T follicular helper cell (primary cell): ENCODE results near the gene APOL3.
"Not testable (repeated sequence)": the region's sequence is repeated elsewhere in the genome, so short reads cannot be mapped to it uniquely, and the experiment has no call there.

Experiments used
- DNase-seq: peaks from one replicate; pipeline ENCODE4 v3.0.0-alpha.2; 2020; ENCODE audit warnings: low read depth

Gene APOL3

GRCh38 chr22:36100908-36101307, 59.6 kb downstream of the APOL3 start:
- DNase-seq, result not testable (repeated sequence)

- no peak for DNase-seq
Observed at GRCh38 chr22:36100134-36100824, 60.3 kb downstream of the APOL3 start.

GRCh38 chr22:36099561-36099960, 61.0 kb downstream of the APOL3 start:
- not testable (repeated sequence) for DNase-seq

GRCh38 chr22:36097880-36098279, 62.7 kb downstream of the APOL3 start:
- DNase-seq, result no peak

- DNase-seq, result not testable (repeated sequence)
Observed at GRCh38 chr22:36090772-36091171, 69.8 kb downstream of the APOL3 start.
